Small intestine (tissue), 7 donors: ENCODE data around the gene PARG. TPM values are rescaled to one million over a fixed set of nuclear protein-coding genes. Genes with fewer than 3 reads are reported as not detected.
"Not testable (repeated sequence)": the region's sequence is repeated elsewhere in the genome, so short reads cannot be mapped to it uniquely, and the experiment has no call there.

Experiments used
- DNase-seq, 2 donors: peaks; one replicate each; pipeline versions ENCODE4 v3.0.0 to v3.0.0-alpha.2; 2013
- FAIRE-seq: peaks from 2 replicates; lab custom pipeline; 2012; peaks lifted over from hg19 to GRCh38; lab: Jason Lieb, UNC
- H3K27ac ChIP-seq, 3 donors: one replicate each; pipeline ENCODE4 v1.5.1; 2013; ENCODE audit warnings: low read length in 2 of 3, mild to moderate bottlenecking in 2 of 3, control low read depth in 1 of 3, inconsistent platforms in 1 of 3, low read depth in 1 of 3, moderate library complexity in 1 of 3
- H3K27me3 ChIP-seq, 3 donors: one replicate each; pipeline ENCODE4 v1.6.1; 2013; ENCODE audit warnings: low read length in 3 of 3, inconsistent platforms in 1 of 3; ENCODE audit not compliant: control insufficient read depth in 3 of 3, insufficient read depth in 3 of 3
- H3K36me3 ChIP-seq, 3 donors: one replicate each; pipeline ENCODE4 v1.6.1; 2013; ENCODE audit warnings: low read length in 3 of 3, inconsistent platforms in 1 of 3, low read depth in 1 of 3, mild to moderate bottlenecking in 1 of 3, moderate library complexity in 1 of 3; ENCODE audit not compliant: control insufficient read depth in 3 of 3, insufficient read depth in 2 of 3
- H3K4me1 ChIP-seq, 3 donors: one replicate each; pipeline ENCODE4 v1.6.1; 2013; ENCODE audit warnings: low read length in 2 of 3, inconsistent platforms in 1 of 3, low read depth in 1 of 3, mild to moderate bottlenecking in 1 of 3, moderate library complexity in 1 of 3; ENCODE audit not compliant: control insufficient read depth in 3 of 3, insufficient read depth in 2 of 3
- H3K4me3 ChIP-seq, 3 donors: one replicate each; pipeline ENCODE4 v1.5.1; 2013; ENCODE audit warnings: low read length in 3 of 3, control low read depth in 1 of 3, inconsistent platforms in 1 of 3, low read depth in 1 of 3, mild to moderate bottlenecking in 1 of 3, moderate library complexity in 1 of 3
- H3K9me3 ChIP-seq, 2 donors: one replicate each; pipeline ENCODE4 v1.6.1; 2013; ENCODE audit warnings: low read depth in 1 of 2, low read length in 1 of 2; ENCODE audit not compliant: control insufficient read depth in 2 of 2, insufficient read depth in 1 of 2
- WGBS, 3 donors: extraction: QIAGEN DNeasy Blood & Tissue Kit; methylation state at CpG; one replicate each; pipeline ENCODE4 v1.1.7; 2013; 5-methylcytosine and 5-hydroxymethylcytosine counted together
- polyA plus RNA-seq, 4 donors: library from polyadenylated mRNA; stranded (reverse) in 3 of 4; unstranded in 1 of 4; fragments of 200-250 nt in 3 of 4; fragments of 120-200 nt in 1 of 4; gene quantifications; one replicate each; pipeline versions ENCODE4 v1.2.1 to v1.2.3, GENCODE V29; 2013
- donor health status: healthy with polysubstance abuse.
- donor health status: control.
- donor health status: control.
- donor health status: Bipolar disorder and iron deficiency.
- donor health status: healthy.

Gene PARG
- polyA plus RNA-seq, 4 donors, result 7.8 to 22.7 (median 11.7) TPM

GRCh38 chr10:49884739-49885331, 57.0 kb downstream of the PARG start:
- H3K9me3 ChIP-seq, H3K4me1 ChIP-seq, FAIRE-seq, H3K36me3 ChIP-seq, H3K27ac ChIP-seq, DNase-seq, H3K27me3 ChIP-seq, H3K4me3 ChIP-seq: not testable (repeated sequence)
- WGBS, 3 donors, result 52 to 73% (median 68%) methylated on average over 1 of the region's 3 CpGs

GRCh38 chr10:49883852-49884251, 58.0 kb downstream of the PARG start:
- WGBS, 3 donors, result 33 to 100% (median 92%) methylated on average over 1 of the region's 3 CpGs
- FAIRE-seq, H3K9me3 ChIP-seq, H3K27me3 ChIP-seq, H3K4me3 ChIP-seq, DNase-seq, H3K4me1 ChIP-seq, H3K27ac ChIP-seq, H3K36me3 ChIP-seq: not testable (repeated sequence)

- FAIRE-seq, H3K4me3 ChIP-seq, H3K9me3 ChIP-seq, H3K27me3 ChIP-seq, H3K27ac ChIP-seq, H3K36me3 ChIP-seq, DNase-seq, H3K4me1 ChIP-seq: not testable (repeated sequence)
- 83 to 90% (median 87%) methylated on average over 2 to 3 of the region's 3 CpGs for WGBS, 3 donors
Measured at GRCh38 chr10:49882327-49882726, 59.5 kb downstream of the PARG start.

- H3K4me3 ChIP-seq, H3K27ac ChIP-seq, H3K9me3 ChIP-seq, H3K27me3 ChIP-seq, H3K36me3 ChIP-seq, DNase-seq, FAIRE-seq, H3K4me1 ChIP-seq: not testable (repeated sequence)
- WGBS, 3 donors, result no CpG with 5 or more reads among the region's 3 CpGs
Measured at GRCh38 chr10:49872740-49873139, 69.1 kb downstream of the PARG start.

- not testable (repeated sequence) for H3K36me3 ChIP-seq, H3K27ac ChIP-seq, H3K27me3 ChIP-seq, DNase-seq, H3K9me3 ChIP-seq, FAIRE-seq, H3K4me3 ChIP-seq, H3K4me1 ChIP-seq
- no CpG with 5 or more reads among the region's 3 CpGs for WGBS, 3 donors
Measured at GRCh38 chr10:49871462-49871861, 70.4 kb downstream of the PARG start.

GRCh38 chr10:49859933-49860332, 81.9 kb downstream of the PARG start:
- not testable (repeated sequence) for DNase-seq, H3K36me3 ChIP-seq, H3K9me3 ChIP-seq, FAIRE-seq, H3K27me3 ChIP-seq, H3K27ac ChIP-seq, H3K4me3 ChIP-seq, H3K4me1 ChIP-seq
- WGBS, 3 donors, result 92 to 95% (median 94%) methylated on average over 5 of the region's 5 CpGs

GRCh38 chr10:49858697-49859382, 83.0 kb downstream of the PARG start:
- 95 to 100% (median 100%) methylated on average over 1 of the region's 1 CpG for WGBS, 3 donors
- H3K27me3 ChIP-seq, FAIRE-seq: not testable (repeated sequence)

GRCh38 chr10:49849520-49849919, 92.3 kb downstream of the PARG start:
- not testable (repeated sequence) for H3K27ac ChIP-seq, DNase-seq, H3K4me3 ChIP-seq, H3K27me3 ChIP-seq, H3K36me3 ChIP-seq, H3K4me1 ChIP-seq, H3K9me3 ChIP-seq
- FAIRE-seq, result peak; percentile 81
- WGBS, 3 donors, result 39 to 67% (median 49%) methylated on average over 4 of the region's 4 CpGs

More at GRCh38 chr10:49858697-49859382, 83.0 kb downstream of the PARG start:
- not testable (repeated sequence) for H3K9me3 ChIP-seq, H3K4me1 ChIP-seq, H3K36me3 ChIP-seq, DNase-seq, H3K4me3 ChIP-seq, H3K27ac ChIP-seq
